PC-9 (cell line): Measurements from ENCODE around the gene DPEP2NB. TPM values are rescaled to one million over a fixed set of nuclear protein-coding genes. Genes with fewer than 3 reads are reported as not detected.
A peak's percentile ranks its signal among the peaks of the same experiment; 100 is the strongest.

ENCODE experiments used
- BruUV-seq: library from RNA; stranded (reverse); fragments of 400-500 nt; replicated peaks from 2 replicates; lab custom pipeline; 2021; lab: Mats Ljungman, UMichigan
- CTCF ChIA-PET: fragments of 300-600 bp; sonication (Branson Sonifier 250); formaldehyde crosslinking; loops from one replicate; lab custom pipeline; 2022; ENCODE audit warnings: antibody characterized with exemption; lab: Charles Lee
- POLR2A ChIA-PET: fragments of 300-600 bp; sonication (Branson Sonifier 250); formaldehyde crosslinking; loops from one replicate; lab custom pipeline; 2022; ENCODE audit warnings: antibody characterized with exemption; ENCODE audit not compliant: unreplicated experiment; lab: Charles Lee
- DNase-seq, 2 experiments: peaks; one replicate each; pipeline versions ENCODE4 v3.0.0 to v3.0.0-alpha.2; 2015 to 2022; ENCODE audit warnings: mixed read lengths in 1 of 2
- H2AFZ ChIP-seq: fragments of 200-600 bp; sonication (generic); 2 replicates; pipeline ENCODE4 v1.8.1; 2017; ENCODE audit warnings: antibody characterized with exemption
- H3F3A ChIP-seq: fragments of 200-600 bp; sonication (generic); 2 replicates; pipeline ENCODE4 v1.8.1; 2017; ENCODE audit warnings: antibody characterized with exemption, mild to moderate bottlenecking, low read depth; ENCODE audit not compliant: insufficient read depth
- H3K27ac ChIP-seq: fragments of 200-600 bp; sonication (generic); 2 replicates; pipeline ENCODE4 v1.6.1; 2016; ENCODE audit warnings: mixed run types
- H3K27me3 ChIP-seq: fragments of 200-600 bp; sonication (generic); 2 replicates; pipeline ENCODE4 v1.6.1; 2016; ENCODE audit warnings: low read depth, mixed run types; ENCODE audit not compliant: insufficient read depth
- H3K36me3 ChIP-seq: fragments of 200-600 bp; sonication (generic); 2 replicates; pipeline ENCODE4 v1.6.1; 2016; ENCODE audit warnings: low read depth, mixed run types
- H3K4me1 ChIP-seq: fragments of 200-600 bp; sonication (generic); replicated peaks from 2 replicates; pipeline ENCODE4 v1.6.1; 2016; ENCODE audit warnings: mixed run types; ENCODE audit not compliant: insufficient read depth
- H3K4me2 ChIP-seq: fragments of 200-600 bp; sonication (generic); 2 replicates; pipeline ENCODE4 v1.6.1; 2017; ENCODE audit warnings: mixed run types
- H3K4me3 ChIP-seq: fragments of 200-600 bp; sonication (generic); 2 replicates; pipeline ENCODE4 v1.6.1; 2016; ENCODE audit warnings: mixed run types
- H3K79me2 ChIP-seq: fragments of 200-600 bp; sonication (generic); 2 replicates; pipeline ENCODE4 v1.6.1; 2017; ENCODE audit warnings: low read depth, mixed run types
- H3K9me2 ChIP-seq: fragments of 200-600 bp; sonication (generic); 2 replicates; pipeline ENCODE4 v1.8.1; 2017; ENCODE audit warnings: mild to moderate bottlenecking; ENCODE audit not compliant: insufficient read depth
- H3K9me3 ChIP-seq: fragments of 200-600 bp; sonication (generic); 2 replicates; pipeline ENCODE4 v1.8.1; 2016; ENCODE audit warnings: low read depth; ENCODE audit not compliant: insufficient read depth
- H4K20me1 ChIP-seq: fragments of 200-600 bp; sonication (generic); 2 replicates; pipeline ENCODE4 v1.8.1; 2017; ENCODE audit not compliant: insufficient read depth
- CTCF ChIP-seq: fragments of 200-600 bp; sonication (generic); conservative IDR thresholded peaks from 2 replicates; pipeline ENCODE4 v1.6.1; 2017; ENCODE audit warnings: mixed run types, antibody characterized with exemption, mild to moderate bottlenecking, moderate library complexity
- EZH2 ChIP-seq: fragments of 200-600 bp; sonication (generic); IDR thresholded peaks from 2 replicates; pipeline ENCODE4 v1.8.0; 2017; ENCODE audit warnings: antibody characterized with exemption, low read depth
- intact Hi-C: fragments of 100-400 bp; cut with micrococcal nuclease; formaldehyde crosslinking; loops from one replicate; pipeline ENCODE4 v1.10.0; 2022; ENCODE audit not compliant: unreplicated experiment
- total RNA-seq: library from RNA; stranded (reverse); gene quantifications from 2 replicates; pipeline ENCODE4 v1.2.3, GENCODE V29; 2021

Gene DPEP2NB
- total RNA-seq, 1 experiment from 2014 or later: not detected

GRCh38 chr16:67967183-67967957, 48.3 kb downstream of the DPEP2NB start:
- CTCF ChIA-PET: no interaction called here
- Histone ChIP-seq H3F3A (no peaks in the 10 kb centered on the region), H3K9me2 (no peaks in the 10 kb centered on the region), H3K27me3 (no peaks in the 10 kb centered on the region), H3K79me2 (0 out of 2 replicates have a peak, but pooled peaks cover 10% of the 10 kb centered on the region), H3K4me2 (peak overlapping the region; percentile 100), H3K36me3 (no peaks in the 10 kb centered on the region), H3K9me3 (no peaks in the 10 kb centered on the region), H2AFZ (peak overlapping the region; percentile 89), H3K4me1 (peaks cover 9% of the 10 kb centered on the region; the same call in 1 of the 2 replicates), H4K20me1 (no peaks in the 10 kb centered on the region), H3K27ac (no peak overlapping the region), H3K4me3 (peak overlapping the region; percentile 90)
- TF ChIP-seq EZH2 (no peak), CTCF (no peak)
- POLR2A ChIA-PET: interaction anchor here (0.5 to 0.7 kb wide), 4 partner anchors 12 to 401 kb away, joined by 3 to 5 read pairs (median 3); no protein-coding TSS in a partner anchor
- TSS peak; percentile 54 for BruUV-seq
- intact Hi-C loops: no loop called here
- DNase-seq: no peak

GRCh38 chr16:67966549-67967182, 49.0 kb downstream of the DPEP2NB start:
- no peaks in the 10 kb centered on the region for H3K27me3 ChIP-seq
- ChIA-PET CTCF (interaction anchor here (0.5 to 1.0 kb wide), 2 partner anchors 31 to 402 kb away, joined by 3 read pairs; no protein-coding TSS in a partner anchor), POLR2A (interaction anchor here (0.5 to 0.7 kb wide), 5 partner anchors 11 to 719 kb away, joined by 3 to 6 read pairs (median 4); no protein-coding TSS in a partner anchor)
- H3K9me2 ChIP-seq: no peaks in the 10 kb centered on the region
- H3K79me2 ChIP-seq: 0 out of 2 replicates have a peak, but pooled peaks cover 10% of the 10 kb centered on the region
- H3K4me3 ChIP-seq: peak overlapping the region; percentile 90; the same call in 1 of the 2 replicates
- no peaks in the 10 kb centered on the region for H4K20me1 ChIP-seq
- no peak overlapping the region for H2AFZ ChIP-seq
- H3K4me1 ChIP-seq: peaks cover 9% of the 10 kb centered on the region; the same call in 1 of the 2 replicates
- no peaks in the 10 kb centered on the region for H3K36me3 ChIP-seq
- H3F3A ChIP-seq: no peaks in the 10 kb centered on the region
- no TSS peak for BruUV-seq
- H3K27ac ChIP-seq: no peak overlapping the region
- TF ChIP-seq EZH2 (no peak), CTCF (no peak)
- DNase-seq: peak in 1 of 2 experiments; percentile 41
- intact Hi-C loops: no loop called here
- H3K9me3 ChIP-seq: no peaks in the 10 kb centered on the region
- H3K4me2 ChIP-seq: peak overlapping the region; percentile 100
